ENCODE data around the gene STK32B. TPM values are rescaled to one million over a fixed set of nuclear protein-coding genes. Genes with fewer than 3 reads are reported as not detected.

STK32B gene
- total and polyA plus RNA-seq, 12 donors, result 0.12 to 0.68 (median 0.34) TPM

GRCh38 chr4:5517372-5517771 lies 466.1 kb downstream of the STK32B start:
- intact Hi-C loops (cut with DNase I), result no loop called here
- ATAC-seq, result no peak
- 78 to 88% methylated on average over 4 of the region's 4 CpGs for WGBS, 2 donors
- no peak for TF ChIP-seq CTCF (IDR thresholded peaks at IDR 0.05)
- Histone ChIP-seq H3K36me3 (no peaks in the 10 kb centered on the region), H3K27ac (no peak overlapping the region), H3K9me3 (peaks cover 0 to 4% (median 0%) of the 10 kb centered on the region in 11 donors), H3K4me3 (no peak overlapping the region), H3K27me3 (no peaks in the 10 kb centered on the region), H3K4me1 (no peaks in the 10 kb centered on the region)
- DNase-seq, result no peak

- Histone ChIP-seq H3K27ac (no peak overlapping the region), H3K9me3 (peaks cover 0 to 9% (median 0%) of the 10 kb centered on the region in 11 donors), H3K4me1 (peaks cover 0 to 12% (median 3%) of the 10 kb centered on the region in 9 donors), H3K36me3 (no peaks in the 10 kb centered on the region), H3K4me3 (no peak overlapping the region), H3K27me3 (no peaks in the 10 kb centered on the region)
- DNase-seq (peak in 1 of 2 donors; percentile 43), ATAC-seq (peak in 4 of 8 donors; percentile 35 to 69 (median 56))
- intact Hi-C loops (cut with DNase I), result no loop called here
- TF ChIP-seq CTCF (IDR thresholded peaks at IDR 0.05), result no peak
- WGBS, 2 donors, result 46 to 47% methylated on average over 5 of the region's 5 CpGs
Measured at GRCh38 chr4:5524446-5525299, 473.4 kb downstream of the STK32B start.

GRCh38 chr4:5526080-5526846 lies 475.0 kb downstream of the STK32B start:
- ATAC-seq (no peak), DNase-seq (no peak)
- no peak for TF ChIP-seq CTCF (IDR thresholded peaks at IDR 0.05)
- no peak overlapping the region for H3K27ac ChIP-seq
- intact Hi-C loops (cut with DNase I), result no loop called here
- H3K4me3 ChIP-seq, result no peak overlapping the region
- H3K9me3 ChIP-seq, result peaks cover 0 to 9% (median 0%) of the 10 kb centered on the region in 11 donors
- no peaks in the 10 kb centered on the region for H3K36me3 ChIP-seq
- peaks cover 0 to 12% (median 3%) of the 10 kb centered on the region in 9 donors for H3K4me1 ChIP-seq
- H3K27me3 ChIP-seq, result no peaks in the 10 kb centered on the region
- WGBS, 2 donors, result 61 to 75% methylated on average over 3 of the region's 3 CpGs

GRCh38 chr4:5527211-5527610 lies 475.9 kb downstream of the STK32B start:
- no peak for DNase-seq
- Histone ChIP-seq H3K27me3 (no peaks in the 10 kb centered on the region), H3K9me3 (peaks cover 0 to 9% (median 0%) of the 10 kb centered on the region in 11 donors), H3K4me3 (no peak overlapping the region), H3K4me1 (peaks cover 0 to 12% (median 3%) of the 10 kb centered on the region in 9 donors), H3K27ac (no peak overlapping the region), H3K36me3 (no peaks in the 10 kb centered on the region)
- WGBS, 2 donors, result 34 to 37% methylated on average over 3 of the region's 3 CpGs
- intact Hi-C loops (cut with DNase I), result no loop called here
- ATAC-seq, result no peak
- TF ChIP-seq CTCF (IDR thresholded peaks at IDR 0.05), result no peak

Measured in heart right ventricle (tissue), 16 donors.